Measurements from ENCODE around the gene CST8. TPM values are rescaled to one million over a fixed set of nuclear protein-coding genes. Genes with fewer than 3 reads are reported as not detected.
"Not testable (repeated sequence)": the region's sequence is repeated elsewhere in the genome, so short reads cannot be mapped to it uniquely, and the experiment has no call there.

Gene CST8
- total RNA-seq, 1 donor from 2014 or later: not detected

- no peak for DNase-seq
- no peaks in the 10 kb centered on the region for H3K36me3 Mint-ChIP-seq (ENCODE audit: low read depth)
- H3K4me3 Mint-ChIP-seq: no peak overlapping the region
- H3K9me3 Mint-ChIP-seq: no peaks in the 10 kb centered on the region
- peaks cover 13% of the 10 kb centered on the region for H3K4me1 Mint-ChIP-seq
- intact Hi-C loops (cut with micrococcal nuclease): no loop called here
- peaks cover 4% of the 10 kb centered on the region for H3K27me3 Mint-ChIP-seq
- no peak overlapping the region for H3K27ac Mint-ChIP-seq
Measured at GRCh38 chr20:23456409-23456808, 34.5 kb upstream of the CST8 start.

- Mint-ChIP-seq H3K27ac (no peak overlapping the region), H3K4me3 (no peak overlapping the region), H3K9me3 (no peaks in the 10 kb centered on the region), H3K4me1 (peaks cover 13% of the 10 kb centered on the region), H3K27me3 (peaks cover 5% of the 10 kb centered on the region), H3K36me3 (ENCODE audit: low read depth) (no peaks in the 10 kb centered on the region)
- DNase-seq: no peak
- intact Hi-C loops (cut with micrococcal nuclease): no loop called here
Measured at GRCh38 chr20:23456873-23457272, 34.0 kb upstream of the CST8 start.

- H3K4me3 Mint-ChIP-seq: no peak overlapping the region
- peaks cover 10% of the 10 kb centered on the region for H3K27me3 Mint-ChIP-seq
- H3K9me3 Mint-ChIP-seq: peaks cover 8% of the 10 kb centered on the region
- no peaks in the 10 kb centered on the region for H3K36me3 Mint-ChIP-seq (ENCODE audit: low read depth)
- no peak for DNase-seq
- H3K27ac Mint-ChIP-seq: no peak overlapping the region
- H3K4me1 Mint-ChIP-seq: peaks cover 13% of the 10 kb centered on the region
- intact Hi-C loops (cut with micrococcal nuclease): no loop called here
Measured at GRCh38 chr20:23459461-23460150, 31.3 kb upstream of the CST8 start.

GRCh38 chr20:23461180-23461579, 29.7 kb upstream of the CST8 start:
- Mint-ChIP-seq H3K36me3 (ENCODE audit: low read depth) (no peaks in the 10 kb centered on the region), H3K4me1 (peaks cover 8% of the 10 kb centered on the region), H3K4me3 (no peak overlapping the region), H3K9me3 (peaks cover 8% of the 10 kb centered on the region), H3K27ac (no peak overlapping the region), H3K27me3 (peaks cover 10% of the 10 kb centered on the region)
- no peak for DNase-seq
- intact Hi-C loops (cut with micrococcal nuclease): no loop called here

GRCh38 chr20:23466961-23467360, 24.0 kb upstream of the CST8 start:
- DNase-seq; H3K27ac Mint-ChIP-seq; H3K27me3 Mint-ChIP-seq; H3K36me3 Mint-ChIP-seq (ENCODE audit: low read depth); H3K4me3 Mint-ChIP-seq; H3K4me1 Mint-ChIP-seq; intact Hi-C loops (cut with micrococcal nuclease): not testable (repeated sequence)
- peaks cover 14% of the 10 kb centered on the region for H3K9me3 Mint-ChIP-seq

GRCh38 chr20:23472306-23472705, 18.6 kb upstream of the CST8 start:
- H3K4me1 Mint-ChIP-seq; H3K9me3 Mint-ChIP-seq; H3K27ac Mint-ChIP-seq; H3K27me3 Mint-ChIP-seq; DNase-seq; H3K36me3 Mint-ChIP-seq (ENCODE audit: low read depth); intact Hi-C loops (cut with micrococcal nuclease); H3K4me3 Mint-ChIP-seq: not testable (repeated sequence)

- H3K4me1 Mint-ChIP-seq; DNase-seq; H3K27ac Mint-ChIP-seq; H3K27me3 Mint-ChIP-seq; H3K4me3 Mint-ChIP-seq; intact Hi-C loops (cut with micrococcal nuclease); H3K36me3 Mint-ChIP-seq (ENCODE audit: low read depth); H3K9me3 Mint-ChIP-seq: not testable (repeated sequence)
Measured at GRCh38 chr20:23473293-23473692, 17.6 kb upstream of the CST8 start.

- H3K36me3 Mint-ChIP-seq (ENCODE audit: low read depth): no peaks in the 10 kb centered on the region
- no peaks in the 10 kb centered on the region for H3K9me3 Mint-ChIP-seq
- no peak overlapping the region for H3K4me3 Mint-ChIP-seq
- H3K27me3 Mint-ChIP-seq: peaks cover 6% of the 10 kb centered on the region
- no peak for DNase-seq
- H3K27ac Mint-ChIP-seq: no peak overlapping the region
- intact Hi-C loops (cut with micrococcal nuclease): no loop called here
- no peaks in the 10 kb centered on the region for H3K4me1 Mint-ChIP-seq
Measured at GRCh38 chr20:23475395-23475794, 15.5 kb upstream of the CST8 start.

- no peak overlapping the region for H3K4me3 Mint-ChIP-seq
- no peak for DNase-seq
- intact Hi-C loops (cut with micrococcal nuclease): no loop called here
- no peaks in the 10 kb centered on the region for H3K36me3 Mint-ChIP-seq (ENCODE audit: low read depth)
- H3K27me3 Mint-ChIP-seq: peaks cover 5% of the 10 kb centered on the region
- H3K9me3 Mint-ChIP-seq: no peaks in the 10 kb centered on the region
- H3K27ac Mint-ChIP-seq: no peak overlapping the region
- H3K4me1 Mint-ChIP-seq: no peaks in the 10 kb centered on the region
Measured at GRCh38 chr20:23476015-23476754, 14.7 kb upstream of the CST8 start.

- H3K9me3 Mint-ChIP-seq: no peaks in the 10 kb centered on the region
- H3K27ac Mint-ChIP-seq: no peak overlapping the region
- intact Hi-C loops (cut with micrococcal nuclease): no loop called here
- no peak for DNase-seq
- H3K4me3 Mint-ChIP-seq: no peak overlapping the region
- H3K36me3 Mint-ChIP-seq (ENCODE audit: low read depth): no peaks in the 10 kb centered on the region
- peaks cover 2% of the 10 kb centered on the region for H3K27me3 Mint-ChIP-seq
- H3K4me1 Mint-ChIP-seq: no peaks in the 10 kb centered on the region
Measured at GRCh38 chr20:23477223-23477622, 13.7 kb upstream of the CST8 start.

GRCh38 chr20:23479043-23479442, 11.9 kb upstream of the CST8 start:
- no peak overlapping the region for H3K27ac Mint-ChIP-seq
- no peak overlapping the region for H3K4me3 Mint-ChIP-seq
- intact Hi-C loops (cut with micrococcal nuclease): no loop called here
- DNase-seq: no peak
- H3K27me3 Mint-ChIP-seq: peaks cover 1% of the 10 kb centered on the region
- no peaks in the 10 kb centered on the region for H3K36me3 Mint-ChIP-seq (ENCODE audit: low read depth)
- no peaks in the 10 kb centered on the region for H3K4me1 Mint-ChIP-seq
- no peaks in the 10 kb centered on the region for H3K9me3 Mint-ChIP-seq

- no peaks in the 10 kb centered on the region for H3K36me3 Mint-ChIP-seq (ENCODE audit: low read depth)
- intact Hi-C loops (cut with micrococcal nuclease): no loop called here
- no peaks in the 10 kb centered on the region for H3K4me1 Mint-ChIP-seq
- no peaks in the 10 kb centered on the region for H3K9me3 Mint-ChIP-seq
- H3K27ac Mint-ChIP-seq: no peak overlapping the region
- no peak overlapping the region for H3K4me3 Mint-ChIP-seq
- peaks cover 2% of the 10 kb centered on the region for H3K27me3 Mint-ChIP-seq
- DNase-seq: no peak
Measured at GRCh38 chr20:23482138-23482537, 8.8 kb upstream of the CST8 start.

- H3K27ac Mint-ChIP-seq: no peak overlapping the region
Measured at GRCh38 chr20:23484081-23484480, 6.8 kb upstream of the CST8 start.

GRCh38 chr20:23488470-23488869, 2.4 kb upstream of the CST8 start:
- no peaks in the 10 kb centered on the region for H3K36me3 Mint-ChIP-seq (ENCODE audit: low read depth)
- no peak overlapping the region for H3K27ac Mint-ChIP-seq
- no peaks in the 10 kb centered on the region for H3K9me3 Mint-ChIP-seq
- no peaks in the 10 kb centered on the region for H3K4me1 Mint-ChIP-seq
- intact Hi-C loops (cut with micrococcal nuclease): no loop called here
- no peak for DNase-seq
- no peak overlapping the region for H3K4me3 Mint-ChIP-seq
- H3K27me3 Mint-ChIP-seq: peaks cover 4% of the 10 kb centered on the region

More at GRCh38 chr20:23484081-23484480, 6.8 kb upstream of the CST8 start:
- Mint-ChIP-seq H3K9me3 (no peaks in the 10 kb centered on the region), H3K4me3 (no peak overlapping the region), H3K4me1 (no peaks in the 10 kb centered on the region), H3K36me3 (ENCODE audit: low read depth) (no peaks in the 10 kb centered on the region), H3K27me3 (peaks cover 4% of the 10 kb centered on the region)
- intact Hi-C loops (cut with micrococcal nuclease): no loop called here
- no peak for DNase-seq

Measured in activated CD4-positive, alpha-beta T cell treated with anti-CD3 and anti-CD28 coated beads, Interleukin-2, amount 10 ng/mL, durations not matched to agents 24 days and 14 days (primary cell).